Measurements from ENCODE around the gene FTSJ3. TPM values are rescaled to one million over a fixed set of nuclear protein-coding genes. Genes with fewer than 3 reads are reported as not detected.

FTSJ3 gene
- total RNA-seq, 1 donor from 2014 or later, result 48.6 TPM

GRCh38 chr17:63842540-63843386 is 15.3 kb upstream of the FTSJ3 start, which contains the start of gene SMARCD2:
TSS of gene SMARCD2 (minus strand) at chr17:63842685. CDS start at chr17:63842674, 11 bp downstream.
- Mint-ChIP-seq H3K4me3 (ENCODE audit: unreplicated experiment) (peak within 1 kb of the TSS; percentile 99), H3K36me3 (ENCODE audit: low read depth, unreplicated experiment) (no peaks in the 10 kb centered on the region), H3K27me3 (ENCODE audit: unreplicated experiment) (peaks cover 3% of the 10 kb centered on the region), H3K4me1 (ENCODE audit: unreplicated experiment) (peaks cover 22% of the 10 kb centered on the region), H3K9me3 (ENCODE audit: unreplicated experiment) (no peaks in the 10 kb centered on the region), H3K27ac (ENCODE audit: unreplicated experiment) (peak within 1 kb of the TSS; percentile 92)
- TF ChIP-seq, protein P1, sequence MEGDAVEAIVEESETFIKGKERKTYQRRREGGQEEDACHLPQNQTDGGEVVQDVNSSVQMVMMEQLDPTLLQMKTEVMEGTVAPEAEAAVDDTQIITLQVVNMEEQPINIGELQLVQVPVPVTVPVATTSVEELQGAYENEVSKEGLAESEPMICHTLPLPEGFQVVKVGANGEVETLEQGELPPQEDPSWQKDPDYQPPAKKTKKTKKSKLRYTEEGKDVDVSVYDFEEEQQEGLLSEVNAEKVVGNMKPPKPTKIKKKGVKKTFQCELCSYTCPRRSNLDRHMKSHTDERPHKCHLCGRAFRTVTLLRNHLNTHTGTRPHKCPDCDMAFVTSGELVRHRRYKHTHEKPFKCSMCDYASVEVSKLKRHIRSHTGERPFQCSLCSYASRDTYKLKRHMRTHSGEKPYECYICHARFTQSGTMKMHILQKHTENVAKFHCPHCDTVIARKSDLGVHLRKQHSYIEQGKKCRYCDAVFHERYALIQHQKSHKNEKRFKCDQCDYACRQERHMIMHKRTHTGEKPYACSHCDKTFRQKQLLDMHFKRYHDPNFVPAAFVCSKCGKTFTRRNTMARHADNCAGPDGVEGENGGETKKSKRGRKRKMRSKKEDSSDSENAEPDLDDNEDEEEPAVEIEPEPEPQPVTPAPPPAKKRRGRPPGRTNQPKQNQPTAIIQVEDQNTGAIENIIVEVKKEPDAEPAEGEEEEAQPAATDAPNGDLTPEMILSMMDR (IDR thresholded peaks at IDR 0.05; ENCODE audit: unreplicated experiment), result no peak
- peak; percentile 98 for DNase-seq (ENCODE audit: low spot score)

DNA sequence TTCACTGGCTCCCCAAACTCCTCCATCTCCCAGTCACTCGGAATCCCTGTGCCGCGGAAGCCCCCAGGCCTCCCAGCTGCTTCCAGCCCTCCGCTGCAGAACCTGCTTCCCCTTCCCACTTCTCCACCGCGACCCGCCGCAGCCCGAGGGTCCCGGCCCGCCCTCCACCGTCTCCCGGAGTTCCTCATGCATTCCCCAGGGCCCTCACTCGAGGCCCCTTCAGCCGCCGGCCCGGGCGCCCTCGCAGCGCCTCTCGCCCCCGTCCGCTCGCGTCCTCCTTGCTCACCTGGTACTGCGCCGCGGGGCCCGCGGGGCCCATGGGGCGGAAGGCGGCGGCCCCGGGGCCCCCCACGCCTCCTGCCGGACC is 14.7 kb upstream of the FTSJ3 start:
- TF ChIP-seq, protein P1 (IDR thresholded peaks at IDR 0.05; ENCODE audit: unreplicated experiment), result no peak
- Mint-ChIP-seq H3K4me3 (ENCODE audit: unreplicated experiment) (peak overlapping the region; percentile 99), H3K27me3 (ENCODE audit: unreplicated experiment) (peaks cover 3% of the 10 kb centered on the region), H3K9me3 (ENCODE audit: unreplicated experiment) (no peaks in the 10 kb centered on the region), H3K4me1 (ENCODE audit: unreplicated experiment) (peaks cover 22% of the 10 kb centered on the region), H3K27ac (ENCODE audit: unreplicated experiment) (peak overlapping the region; percentile 92), H3K36me3 (ENCODE audit: low read depth, unreplicated experiment) (no peaks in the 10 kb centered on the region)
- peak; percentile 52 for DNase-seq (ENCODE audit: low spot score)

DNA sequence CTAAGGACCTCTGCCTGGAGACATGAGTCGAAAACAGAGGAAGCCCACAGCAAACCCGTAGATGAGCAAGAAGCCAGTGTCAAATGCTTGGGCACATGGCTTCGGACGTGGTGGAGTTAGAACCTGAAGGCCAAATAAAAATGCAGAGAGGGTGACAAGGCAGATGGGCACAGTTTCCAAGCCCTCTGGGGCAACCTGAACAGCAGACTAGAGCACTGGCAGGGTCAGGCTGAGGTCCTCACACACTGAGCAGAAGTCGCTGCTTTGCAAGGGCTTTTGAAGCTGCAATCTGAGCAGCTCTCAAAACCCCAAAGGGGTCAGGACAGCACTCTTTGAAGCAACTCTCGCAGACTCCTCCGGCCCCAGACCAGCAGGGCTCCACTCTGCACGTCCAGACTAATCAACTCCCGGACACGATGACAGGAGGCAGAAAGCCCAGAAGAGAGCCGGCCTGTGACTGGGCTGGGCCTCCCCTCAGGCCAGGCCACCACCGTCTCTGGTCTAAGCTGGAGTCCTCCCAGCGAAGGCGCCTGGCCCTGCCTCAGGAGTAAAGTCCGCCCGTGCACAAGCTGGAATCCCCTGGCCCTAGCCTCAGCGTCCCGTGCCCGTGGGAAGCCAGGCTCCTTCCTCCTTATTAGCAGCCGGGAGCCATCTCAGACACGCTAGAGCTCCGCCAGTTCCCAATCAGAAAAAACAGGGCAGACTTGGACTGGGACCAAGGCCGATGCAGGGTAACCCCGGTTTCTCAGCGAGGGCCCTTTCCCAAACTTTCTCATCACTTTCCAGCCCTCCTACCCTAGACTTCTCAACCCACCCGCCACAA is 14.1 kb upstream of the FTSJ3 start:
- H3K27ac Mint-ChIP-seq (ENCODE audit: unreplicated experiment), result peak overlapping the region; percentile 92
- H3K4me3 Mint-ChIP-seq (ENCODE audit: unreplicated experiment), result peak overlapping the region; percentile 99
- H3K36me3 Mint-ChIP-seq (ENCODE audit: low read depth, unreplicated experiment), result no peaks in the 10 kb centered on the region
- H3K9me3 Mint-ChIP-seq (ENCODE audit: unreplicated experiment), result no peaks in the 10 kb centered on the region
- TF ChIP-seq, protein P1 (IDR thresholded peaks at IDR 0.05; ENCODE audit: unreplicated experiment), result no peak
- peak; percentile 40 for DNase-seq (ENCODE audit: low spot score)
- peaks cover 5% of the 10 kb centered on the region for H3K27me3 Mint-ChIP-seq (ENCODE audit: unreplicated experiment)
- peaks cover 22% of the 10 kb centered on the region for H3K4me1 Mint-ChIP-seq (ENCODE audit: unreplicated experiment)

- TF ChIP-seq, protein P1 (IDR thresholded peaks at IDR 0.05; ENCODE audit: unreplicated experiment), result no peak
- Mint-ChIP-seq H3K9me3 (ENCODE audit: unreplicated experiment) (no peaks in the 10 kb centered on the region), H3K4me1 (ENCODE audit: unreplicated experiment) (peaks cover 22% of the 10 kb centered on the region), H3K36me3 (ENCODE audit: low read depth, unreplicated experiment) (peaks cover 2% of the 10 kb centered on the region), H3K27ac (ENCODE audit: unreplicated experiment) (no peak overlapping the region), H3K4me3 (ENCODE audit: unreplicated experiment) (peak overlapping the region; percentile 99), H3K27me3 (ENCODE audit: unreplicated experiment) (peaks cover 5% of the 10 kb centered on the region)
- DNase-seq (ENCODE audit: low spot score), result no peak
Observed at GRCh38 chr17:63840591-63841349, 13.3 kb upstream of the FTSJ3 start.

Measured in endothelial cell (in vitro differentiated cells).